Smooth muscle cell (in vitro differentiated cells): ENCODE data around the gene PSMB3. TPM values are rescaled to one million over a fixed set of nuclear protein-coding genes. Genes with fewer than 3 reads are reported as not detected.

Source experiments
- DNase-seq: peaks from one replicate; lab custom pipeline; 2025; ENCODE audit not compliant: unreplicated experiment; lab: John Stamatoyannopoulos, UW
- H2AFZ ChIP-seq: fragments of 200-600 bp; sonication (generic); 2 replicates; pipeline ENCODE4 v1.6.0; 2016; ENCODE audit warnings: antibody characterized with exemption, low read depth, mild to moderate bottlenecking
- H3F3A ChIP-seq: fragments of 200-600 bp; sonication (generic); 2 replicates; pipeline ENCODE4 v1.6.0; 2017; ENCODE audit warnings: antibody characterized with exemption, low read depth
- H3K27ac ChIP-seq: fragments of 200-600 bp; sonication (generic); 2 replicates; pipeline ENCODE4 v1.5.1; 2016; ENCODE audit warnings: low read depth, mild to moderate bottlenecking
- H3K27me3 ChIP-seq: fragments of 200-600 bp; sonication (generic); 2 replicates; pipeline ENCODE4 v1.6.1; 2016; ENCODE audit warnings: low read depth, mild to moderate bottlenecking
- H3K36me3 ChIP-seq: fragments of 200-600 bp; sonication (generic); 2 replicates; pipeline ENCODE4 v1.5.1; 2016; ENCODE audit warnings: low read depth
- H3K4me1 ChIP-seq: fragments of 200-600 bp; sonication (generic); 2 replicates; pipeline ENCODE4 v1.5.1; 2016; ENCODE audit warnings: low read depth
- H3K4me2 ChIP-seq: fragments of 200-600 bp; sonication (generic); 2 replicates; pipeline ENCODE4 v1.6.0; 2016; ENCODE audit warnings: mild to moderate bottlenecking
- H3K4me3 ChIP-seq: fragments of 200-600 bp; sonication (generic); 2 replicates; pipeline ENCODE4 v1.5.1; 2016; ENCODE audit warnings: mild to moderate bottlenecking
- H3K79me2 ChIP-seq: fragments of 200-600 bp; sonication (generic); 2 replicates; pipeline ENCODE4 v1.6.0; 2016; ENCODE audit warnings: low read depth, mild to moderate bottlenecking
- H3K9ac ChIP-seq: fragments of 200-600 bp; sonication (generic); 2 replicates; pipeline ENCODE4 v1.6.0; 2016; ENCODE audit warnings: low read depth
- H3K9me3 ChIP-seq: fragments of 200-600 bp; sonication (generic); replicated peaks from 2 replicates; pipeline ENCODE4 v1.5.1; 2016; ENCODE audit warnings: low read depth
- H4K20me1 ChIP-seq: fragments of 200-600 bp; sonication (generic); 2 replicates; pipeline ENCODE4 v1.6.0; 2016; ENCODE audit warnings: low read depth
- CTCF ChIP-seq: fragments of 200-600 bp; sonication (generic); IDR thresholded peaks from 2 replicates; pipeline ENCODE4 v1.5.1; 2017; ENCODE audit warnings: borderline replicate concordance, mild to moderate bottlenecking, antibody characterized with exemption; ENCODE audit not compliant: insufficient read depth, poor library complexity, severe bottlenecking
- WGBS: methylation state at CpG from one replicate; pipeline ENCODE4 v1.1.7; 2016; ENCODE audit warnings: low lambda C conversion rate; 5-methylcytosine and 5-hydroxymethylcytosine counted together
- polyA plus RNA-seq: library from polyadenylated mRNA; unstranded; fragments of >200 nt; fragmentation: Nextera tagmentation; extraction: Ambion mirVana; gene quantifications from 2 replicates; pipeline ENCODE4 v1.2.1, GENCODE V29; 2016
- total RNA-seq: library from RNA; depleted of rRNA; stranded (reverse); fragments of >200 nt; gene quantifications from 2 replicates; pipeline ENCODE4 v1.2.3, GENCODE V29; 2014

Gene PSMB3
- total and polyA plus RNA-seq, 2 experiments from 2014 or later: 312 to 358 TPM

- no peak for TF ChIP-seq CTCF
- Histone ChIP-seq H3K27me3 (no peaks in the 10 kb centered on the region), H3K36me3 (no peaks in the 10 kb centered on the region), H3K79me2 (no peaks in the 10 kb centered on the region), H3K9me3 (no peaks in the 10 kb centered on the region), H4K20me1 (peaks cover 22% of the 10 kb centered on the region), H2AFZ (peak within 1 kb of the TSS; percentile 99), H3K27ac (peak within 1 kb of the TSS; percentile 83), H3K4me2 (peak within 1 kb of the TSS; percentile 99), H3F3A (peaks cover 13% of the 10 kb centered on the region), H3K4me3 (peak within 1 kb of the TSS; percentile 98), H3K4me1 (peaks cover 12% of the 10 kb centered on the region), H3K9ac (peak within 1 kb of the TSS; percentile 90)
- peak; percentile 48 for DNase-seq
- under 1% methylated on average over 40 of the region's 100 CpGs for WGBS
These were observed 47.7 kb upstream of the PSMB3 start, which contains the start of gene MLLT6 for GRCh38 chr17:38704606-38705522. Gene MLLT6, plus strand, starts transcription at chr17:38705273. Its CDS starts 360 bp downstream, at chr17:38705633.

- Histone ChIP-seq H4K20me1 (peaks cover 22% of the 10 kb centered on the region), H3K9ac (no peak overlapping the region), H3K9me3 (no peaks in the 10 kb centered on the region), H3K27me3 (no peaks in the 10 kb centered on the region), H3F3A (peaks cover 13% of the 10 kb centered on the region), H3K36me3 (no peaks in the 10 kb centered on the region), H3K4me1 (peaks cover 12% of the 10 kb centered on the region), H3K4me2 (peak overlapping the region; percentile 99), H3K4me3 (peak overlapping the region; percentile 98), H3K27ac (no peak overlapping the region), H2AFZ (no peak overlapping the region), H3K79me2 (no peaks in the 10 kb centered on the region)
- DNase-seq: no peak
- TF ChIP-seq CTCF: no peak
- no CpG with 5 or more reads among the region's 32 CpGs for WGBS
These were observed 47.1 kb upstream of the PSMB3 start for GRCh38 chr17:38705523-38705802.

- H3K4me3 ChIP-seq: peak overlapping the region; percentile 98
- peaks cover 12% of the 10 kb centered on the region for H3K4me1 ChIP-seq
- peaks cover 22% of the 10 kb centered on the region for H4K20me1 ChIP-seq
- no peaks in the 10 kb centered on the region for H3K27me3 ChIP-seq
- H3K9ac ChIP-seq: no peak overlapping the region
- DNase-seq: no peak
- peaks cover 13% of the 10 kb centered on the region for H3F3A ChIP-seq
- H3K79me2 ChIP-seq: no peaks in the 10 kb centered on the region
- H3K36me3 ChIP-seq: no peaks in the 10 kb centered on the region
- peak overlapping the region; percentile 75 for H2AFZ ChIP-seq
- peak overlapping the region; percentile 99 for H3K4me2 ChIP-seq
- TF ChIP-seq CTCF: no peak
- no peaks in the 10 kb centered on the region for H3K9me3 ChIP-seq
- no peak overlapping the region for H3K27ac ChIP-seq
- 1% methylated on average over 31 of the region's 38 CpGs for WGBS
These were observed 46.6 kb upstream of the PSMB3 start for GRCh38 chr17:38705803-38706504.
